ENCODE measurements around the gene PCID2.
A peak's percentile ranks its signal among the peaks of the same experiment; 100 is the strongest.
"Not testable (repeated sequence)": the region's sequence is repeated elsewhere in the genome, so short reads cannot be mapped to it uniquely, and the experiment has no call there.

The PCID2 gene

DNA sequence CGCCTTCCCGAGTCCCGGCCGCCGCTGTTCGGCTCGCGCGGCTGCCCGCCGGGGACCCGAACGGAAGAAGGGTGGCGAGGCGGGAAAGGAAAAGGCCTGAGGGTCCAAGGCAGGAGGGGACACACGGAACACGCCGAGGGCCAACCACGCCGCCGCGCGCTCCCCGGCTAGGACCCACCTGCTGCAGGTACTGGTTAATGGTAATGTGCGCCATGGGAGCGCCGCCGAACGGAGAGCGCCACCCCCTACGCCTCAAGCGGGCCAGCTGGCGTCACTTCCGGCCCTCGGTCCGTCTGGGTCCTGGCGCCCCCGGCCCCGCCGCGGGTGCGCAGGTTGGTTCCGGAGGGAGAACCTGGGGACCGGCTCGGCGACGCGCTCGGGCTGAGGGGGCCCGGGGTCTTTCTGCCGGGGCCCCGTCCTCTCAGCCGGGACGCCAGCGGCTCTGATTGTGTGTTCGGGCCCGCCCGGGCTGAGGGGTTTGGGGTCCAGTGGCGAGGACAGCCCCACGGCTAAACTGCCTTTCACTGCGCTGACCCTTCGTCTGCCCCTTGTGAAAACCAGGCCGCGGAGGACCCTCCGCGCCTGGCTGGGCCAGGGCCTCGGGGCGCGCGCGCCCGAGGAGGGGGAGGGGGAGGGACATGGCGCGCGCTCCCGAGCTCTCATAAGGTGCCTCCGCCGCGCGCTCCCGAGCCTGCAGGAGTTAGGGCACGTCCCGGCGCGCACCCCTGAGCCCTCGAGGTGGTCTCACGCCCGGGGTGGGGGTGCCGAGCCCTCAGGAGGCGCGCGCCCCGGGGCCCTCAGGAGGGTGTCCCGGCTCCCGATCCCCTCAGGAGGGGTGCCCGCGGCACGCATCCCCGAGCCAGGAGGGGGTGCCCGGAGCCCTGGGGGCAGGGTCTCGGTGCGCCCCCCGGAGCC lies at the start of gene PCID2:
PCID2 (minus strand) TSS at position 249 of the 915 bp plus-strand sequence; CDS start at position 214, 35 bp downstream.
- DNase-seq = peak; percentile 89 to 92

DNA sequence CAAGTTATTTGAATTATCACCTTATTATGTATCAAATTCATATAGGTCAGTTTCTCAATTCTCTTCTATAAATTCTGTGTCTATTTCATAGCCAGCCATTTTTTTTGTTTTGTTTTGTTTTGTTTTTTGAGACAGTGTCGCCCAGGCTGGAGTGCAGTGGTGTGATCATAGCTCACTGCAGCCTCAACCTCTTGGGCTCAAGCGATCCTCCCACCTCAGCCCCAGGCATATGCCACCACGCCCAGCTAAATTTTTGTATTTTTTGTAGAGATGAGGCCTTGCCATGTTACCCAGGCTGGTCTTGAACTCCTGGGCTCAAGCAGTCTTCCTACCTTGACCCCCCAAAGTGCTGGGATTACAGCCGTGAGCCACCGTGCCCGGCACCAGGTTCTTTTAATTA lies 49.4 kb upstream of the PCID2 start:
- DNase-seq = not testable (repeated sequence)

GRCh38 chr13:113252516-113253095 lies 44.1 kb upstream of the PCID2 start:
- DNase-seq = no peak

DNA sequence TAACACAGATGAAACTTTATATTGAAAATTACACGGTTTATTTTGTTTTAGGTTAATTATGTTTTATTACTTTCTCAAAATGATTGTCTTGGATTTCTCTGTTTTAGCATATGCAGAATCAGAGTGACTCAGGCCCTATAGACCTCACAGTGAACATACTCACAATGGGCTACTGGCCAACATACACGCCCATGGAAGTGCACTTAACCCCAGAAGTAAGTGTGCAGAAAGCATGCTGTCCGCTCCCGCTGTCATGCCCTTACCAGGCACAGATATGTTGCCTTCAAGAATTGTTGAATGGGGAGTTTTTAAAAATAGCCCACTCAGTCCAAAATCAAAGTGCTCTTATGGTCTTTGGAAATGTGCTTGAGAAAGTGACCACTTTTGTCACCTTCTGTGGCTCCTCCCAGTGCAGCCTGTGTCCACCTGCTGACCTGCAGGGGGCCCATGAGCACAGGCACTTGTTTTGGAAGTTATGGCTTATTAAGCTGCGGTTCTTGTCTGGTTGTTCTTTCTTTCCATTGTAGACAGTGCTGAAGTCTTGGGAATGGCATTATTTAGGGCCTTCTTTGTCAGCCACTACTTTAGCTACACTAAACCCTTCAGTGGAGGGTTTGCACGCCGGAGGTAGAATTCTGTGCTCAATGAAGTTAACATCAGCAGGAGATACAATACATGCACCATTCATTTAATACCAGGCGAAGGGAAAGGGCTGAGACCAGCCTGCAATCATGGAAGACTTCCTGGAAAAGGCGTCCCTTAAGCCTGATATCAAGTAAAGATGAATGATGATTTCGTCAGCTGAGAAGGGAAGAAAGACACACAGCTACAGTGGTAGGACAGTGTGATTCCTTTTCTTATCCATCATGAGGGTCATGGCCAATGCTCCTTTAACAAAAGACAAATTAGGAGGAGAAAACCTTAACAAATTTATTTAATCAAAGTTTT lies 37.7 kb upstream of the PCID2 start:
- DNase-seq = no peak

- DNase-seq = no peak
Observed at GRCh38 chr13:113243847-113244246, 35.4 kb upstream of the PCID2 start.

GRCh38 chr13:113241623-113242022 lies 33.2 kb upstream of the PCID2 start:
- DNase-seq = not testable (repeated sequence)

DNA sequence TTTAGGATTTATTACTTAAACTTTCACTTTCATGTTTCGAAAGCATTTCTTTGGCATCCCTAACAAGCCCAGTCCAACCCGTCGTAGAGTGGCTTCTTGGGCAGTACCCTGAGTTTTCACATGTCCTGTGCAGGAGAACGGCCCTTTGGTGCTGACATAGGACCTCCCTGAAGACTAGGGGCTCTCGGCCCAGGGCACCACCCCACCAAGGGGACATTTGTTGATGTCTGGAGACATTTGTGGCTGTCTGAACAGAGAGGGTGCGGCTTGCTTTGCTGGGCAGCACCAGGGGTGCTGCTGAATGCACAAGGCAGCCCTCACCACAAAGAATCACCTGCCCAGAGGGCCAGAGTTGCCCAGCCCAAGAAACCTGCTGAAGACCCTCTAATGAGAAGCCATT lies 31.5 kb upstream of the PCID2 start:
- no peak for DNase-seq

DNA sequence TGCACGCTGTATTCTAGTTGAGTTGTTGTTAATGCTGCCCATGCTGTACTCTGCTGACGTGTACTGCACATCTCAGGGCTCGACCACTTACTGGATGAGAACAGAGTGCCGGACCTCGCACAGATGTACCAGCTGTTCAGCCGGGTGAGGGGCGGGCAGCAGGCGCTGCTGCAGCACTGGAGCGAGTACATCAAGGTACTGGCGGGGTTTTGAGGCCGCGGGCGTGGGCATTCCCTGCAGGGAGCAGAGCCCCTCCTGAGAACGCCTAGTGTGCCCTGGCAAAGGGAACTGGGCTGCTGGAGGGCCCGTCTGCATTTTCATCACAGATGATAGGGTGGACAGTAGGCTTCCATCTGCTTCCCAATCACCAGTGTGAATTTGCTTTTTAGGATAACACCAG lies 30.9 kb upstream of the PCID2 start:
- DNase-seq = no peak

DNA sequence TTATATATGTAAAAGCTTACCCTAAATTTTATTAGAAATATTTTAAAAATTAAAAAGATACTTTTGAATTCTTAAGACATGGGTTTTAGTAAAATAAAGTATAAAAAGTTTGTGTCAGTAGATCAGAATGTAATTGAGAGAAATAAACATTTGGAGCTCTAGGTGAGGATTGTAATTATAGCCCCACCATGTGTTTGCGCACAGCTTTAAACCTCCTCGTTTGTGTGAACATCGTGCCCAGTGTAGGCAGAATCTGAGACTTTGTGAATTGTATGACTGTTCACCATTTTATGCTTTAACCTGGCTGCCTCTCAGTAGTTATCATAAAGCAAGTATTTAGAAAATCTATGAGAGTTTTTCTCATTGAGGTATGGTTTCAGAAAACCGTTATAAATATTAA lies 30.1 kb upstream of the PCID2 start:
- peak in 1 of 2 donors; percentile 20 for DNase-seq

DNA sequence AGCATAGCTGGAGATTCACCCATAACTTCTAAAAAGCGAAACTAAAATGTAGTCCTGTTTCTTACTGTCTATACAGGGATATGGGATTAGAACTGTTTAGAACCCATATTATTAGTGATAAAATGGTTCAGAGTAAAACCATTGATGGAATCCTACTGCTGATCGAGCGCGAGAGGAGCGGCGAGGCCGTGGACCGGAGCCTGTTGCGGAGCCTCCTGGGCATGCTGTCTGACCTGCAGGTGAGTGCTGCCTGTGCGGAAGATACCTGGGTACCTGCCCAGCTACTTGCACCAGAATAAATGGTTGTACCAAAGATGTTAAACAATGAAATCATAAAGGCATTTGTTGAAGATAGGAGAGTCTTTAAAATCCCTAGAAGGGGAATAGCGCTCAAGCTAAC lies 24.6 kb upstream of the PCID2 start:
- no peak for DNase-seq

DNA sequence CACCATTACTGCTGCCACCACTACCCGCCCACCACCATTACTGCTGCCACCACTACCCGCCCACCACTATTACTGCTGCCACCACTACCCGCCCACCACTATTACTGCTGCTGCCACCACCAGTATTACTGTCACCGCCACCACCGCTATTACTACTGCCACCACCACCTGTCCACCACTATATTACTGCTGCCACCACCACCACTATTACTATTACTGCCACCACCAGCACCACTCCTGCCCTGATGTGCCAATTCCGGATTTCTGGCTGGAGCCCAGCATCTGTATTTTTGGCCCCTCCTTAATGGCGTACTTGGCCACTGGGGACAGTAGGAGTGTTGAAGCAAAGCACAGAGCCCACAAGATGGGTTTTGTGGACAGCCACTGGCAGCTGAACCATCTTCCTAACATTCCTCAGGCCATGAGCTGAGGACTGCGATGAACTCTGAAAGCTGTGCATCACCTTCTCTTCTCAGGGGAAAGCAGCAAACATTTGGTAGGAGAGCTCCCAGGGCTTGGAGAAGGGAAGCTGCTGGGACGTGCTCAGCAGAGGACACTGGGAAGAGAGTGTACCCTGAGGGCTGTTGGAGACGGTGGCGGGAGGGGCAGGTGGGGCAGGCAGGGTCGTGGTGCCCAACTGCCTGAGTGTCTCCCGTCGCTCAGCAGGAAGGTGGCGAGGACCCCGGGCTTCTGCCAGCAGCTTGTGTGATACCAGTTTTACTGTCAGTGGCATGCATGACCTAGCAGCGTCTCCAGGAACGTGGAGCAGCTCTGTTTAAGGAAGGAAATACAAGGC lies 23.9 kb upstream of the PCID2 start:
- DNase-seq = no peak

DNA sequence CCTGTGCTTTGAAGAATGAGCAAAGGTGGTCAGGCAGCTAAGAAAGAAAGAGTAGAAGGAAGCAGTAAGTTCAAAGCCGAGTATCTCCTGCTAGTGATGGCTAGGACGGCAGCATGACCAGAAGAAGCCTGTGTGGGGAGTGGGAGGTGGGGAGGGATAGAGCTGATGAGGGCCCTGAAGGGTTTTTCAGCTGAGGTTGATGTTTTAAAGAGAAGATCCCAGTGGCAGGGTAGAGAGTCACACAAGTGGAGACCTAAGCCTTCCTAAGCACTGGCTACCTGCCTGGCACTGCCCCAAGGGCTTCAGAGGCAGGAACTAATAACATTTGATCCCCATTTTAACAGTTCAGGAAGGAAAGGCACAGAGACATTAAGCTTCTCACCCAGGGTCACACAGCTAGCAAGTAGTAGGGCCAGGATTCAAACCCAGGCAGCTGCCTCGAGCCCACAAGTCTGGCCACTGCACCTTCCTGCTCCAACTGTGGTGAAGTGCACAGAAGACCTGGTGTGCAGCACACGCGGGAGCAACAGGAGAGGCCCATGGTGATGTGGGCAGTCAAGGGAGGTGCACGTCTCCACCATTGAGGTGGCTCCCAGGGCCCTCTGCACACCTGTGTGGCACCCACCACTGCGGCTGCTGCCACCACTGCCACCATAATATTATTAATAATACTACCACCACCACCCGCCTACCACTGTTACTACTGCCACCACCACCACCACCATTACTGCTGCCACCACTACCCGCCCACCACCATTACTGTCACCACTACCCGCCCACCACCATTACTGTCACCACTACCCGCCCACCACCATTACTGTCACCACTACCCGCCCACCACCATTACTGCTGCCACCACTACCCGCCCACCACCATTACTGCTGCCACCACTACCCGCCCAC lies 23.1 kb upstream of the PCID2 start:
- no peak for DNase-seq

DNA sequence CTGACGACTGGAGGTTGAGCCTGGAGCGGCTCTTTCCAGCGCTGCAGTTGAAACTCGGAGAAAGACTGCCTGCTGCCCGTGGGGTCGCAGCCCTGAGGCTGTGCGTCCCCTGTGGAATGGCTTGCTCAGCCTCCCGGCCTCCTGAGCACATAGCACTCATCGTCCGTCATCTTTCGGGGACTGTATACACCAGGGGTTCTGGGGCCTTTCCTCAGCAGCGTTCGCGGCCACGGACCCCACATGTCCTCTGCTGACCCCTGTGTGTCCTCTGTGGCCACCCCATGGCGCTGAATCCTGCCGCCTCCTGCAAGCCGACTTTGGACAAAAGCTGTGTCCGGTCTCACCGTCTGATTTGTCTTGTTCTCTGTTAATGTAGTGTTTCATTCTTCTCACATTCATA lies 21.3 kb upstream of the PCID2 start:
- DNase-seq = no peak

- DNase-seq = no peak
Observed at GRCh38 chr13:113229161-113229560, 20.7 kb upstream of the PCID2 start.

GRCh38 chr13:113226873-113227450 lies 18.5 kb upstream of the PCID2 start:
- DNase-seq = no peak

- no peak for DNase-seq
Observed at GRCh38 chr13:113225515-113225914, 17.0 kb upstream of the PCID2 start.

- no peak for DNase-seq
Observed at GRCh38 chr13:113224486-113224885, 16.0 kb upstream of the PCID2 start.

DNA sequence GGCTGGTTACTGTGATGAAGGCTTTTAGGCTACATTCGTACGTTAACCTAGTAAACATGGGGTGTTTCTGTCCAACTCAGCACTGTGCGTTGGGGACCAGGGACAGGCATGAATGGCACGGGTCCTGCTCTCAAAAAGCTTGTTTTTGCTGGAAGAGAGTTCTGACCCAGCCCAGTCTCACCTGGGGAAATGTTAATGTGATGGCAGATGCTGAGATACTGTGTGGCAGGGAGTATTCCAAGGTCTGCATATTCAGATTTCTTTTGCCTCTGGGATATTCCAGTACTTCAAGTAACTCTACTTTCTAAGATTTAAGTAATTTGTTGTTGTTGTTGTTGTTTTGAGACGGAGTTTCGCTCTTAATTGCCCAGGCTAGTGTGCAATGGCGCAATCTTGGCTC lies 14.6 kb upstream of the PCID2 start:
- DNase-seq = no peak

GRCh38 chr13:113220877-113221276 lies 12.4 kb upstream of the PCID2 start:
- no peak for DNase-seq

- DNase-seq = no peak
Observed at GRCh38 chr13:113220141-113220598, 11.7 kb upstream of the PCID2 start.

Data from CD4-positive, alpha-beta T cell treated with Interleukin-4 for 1 hour (primary cell).